Measurements from ENCODE around the gene CCDC57. TPM values are rescaled to one million over a fixed set of nuclear protein-coding genes. Genes with fewer than 3 reads are reported as not detected.
A peak's percentile ranks its signal among the peaks of the same experiment; 100 is the strongest.

CCDC57 gene
- total and polyA plus RNA-seq, 11 donors = 4.3 to 17.6 (median 9.5) TPM

DNA sequence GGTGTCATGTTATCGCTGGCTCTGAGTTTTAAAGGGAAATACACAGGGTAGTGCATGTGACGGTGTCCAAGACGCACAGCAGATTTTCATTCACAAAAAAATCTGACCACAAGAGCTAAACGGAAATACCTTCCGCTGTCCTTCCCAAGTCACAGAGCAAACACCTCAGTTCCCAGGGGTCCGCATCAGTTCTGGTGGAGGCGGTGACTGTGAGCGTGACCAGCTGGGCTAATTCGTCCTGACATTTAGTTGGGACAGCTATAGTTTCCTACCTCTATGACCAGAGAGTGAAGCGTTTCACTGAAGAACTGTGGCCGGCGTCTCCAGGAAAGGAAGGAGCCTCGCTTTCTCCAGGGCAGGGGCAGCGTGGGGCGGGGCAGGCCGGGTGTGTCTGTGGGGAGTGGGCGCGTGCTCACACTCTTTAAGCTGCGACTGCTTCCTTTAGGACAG, 104.1 kb downstream of the CCDC57 start:
- H3K27ac ChIP-seq = no peak overlapping the region

DNA sequence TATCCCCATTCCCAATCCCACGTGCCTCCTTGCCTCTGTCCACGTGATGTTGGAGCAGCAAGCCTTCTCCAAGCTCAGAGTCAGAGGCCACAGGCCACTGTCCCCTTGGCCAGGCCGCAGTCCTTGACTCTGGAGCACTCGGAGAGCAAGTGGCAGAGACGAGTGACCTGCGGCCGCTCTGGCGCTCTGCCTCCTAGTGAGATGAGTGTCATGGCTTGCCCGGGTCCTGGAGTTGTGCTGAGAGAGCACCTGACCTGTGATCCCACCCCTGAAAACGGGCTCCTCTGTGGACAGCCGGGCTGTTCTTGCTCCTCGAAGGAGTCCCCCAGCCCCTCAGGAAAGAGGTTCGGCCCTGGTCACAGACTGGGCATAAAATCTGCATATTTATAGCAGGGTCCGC, 104.6 kb downstream of the CCDC57 start:
- TF ChIP-seq POLR2A (IDR thresholded peaks at IDR 0.05) (no peak), CTCF (IDR thresholded peaks at IDR 0.05) (no peak)
- 73 to 87% (median 84%) methylated on average over 11 to 14 of the region's 14 CpGs for whole genome bisulfite sequencing, 4 donors
- Histone ChIP-seq H3K4me3 (no peak overlapping the region), H3K27ac (no peak overlapping the region), H3K36me3 (peaks cover 0 to 10% (median 0%) of the 10 kb centered on the region in 9 donors), H3K27me3 (no peaks in the 10 kb centered on the region), H3K4me1 (peaks cover 0 to 30% (median 19%) of the 10 kb centered on the region in 12 donors), H3K9me3 (no peaks in the 10 kb centered on the region)
- DNase-seq (no peak), ATAC-seq (no peak)
- intact Hi-C loops (cut with DNase I) = loop anchor here in 1 of 10 donors (10.0 kb wide), 1 partner anchor 73 kb away; the partner anchor contains the start of genes DCXR and RAC3

More for the DNA sequence above, 104.1 kb downstream of the CCDC57 start:
- Histone ChIP-seq H3K36me3 (peaks cover 0 to 15% (median 0%) of the 10 kb centered on the region in 9 donors), H3K27me3 (no peaks in the 10 kb centered on the region), H3K4me3 (no peak overlapping the region), H3K9me3 (no peaks in the 10 kb centered on the region), H3K4me1 (peaks cover 0 to 29% (median 18%) of the 10 kb centered on the region in 12 donors)
- ATAC-seq = no peak
- no peak for TF ChIP-seq POLR2A (IDR thresholded peaks at IDR 0.05)
- TF ChIP-seq CTCF (IDR thresholded peaks at IDR 0.05) = no peak
- WGBS, 4 donors = 77 to 87% (median 83%) methylated on average over 19 of the region's 19 CpGs
- no peak for DNase-seq
- intact Hi-C loops (cut with DNase I) = loop anchor here in 1 of 10 donors (10.0 kb wide), 1 partner anchor 74 kb away; the partner anchor contains the start of genes DCXR and RAC3

DNA sequence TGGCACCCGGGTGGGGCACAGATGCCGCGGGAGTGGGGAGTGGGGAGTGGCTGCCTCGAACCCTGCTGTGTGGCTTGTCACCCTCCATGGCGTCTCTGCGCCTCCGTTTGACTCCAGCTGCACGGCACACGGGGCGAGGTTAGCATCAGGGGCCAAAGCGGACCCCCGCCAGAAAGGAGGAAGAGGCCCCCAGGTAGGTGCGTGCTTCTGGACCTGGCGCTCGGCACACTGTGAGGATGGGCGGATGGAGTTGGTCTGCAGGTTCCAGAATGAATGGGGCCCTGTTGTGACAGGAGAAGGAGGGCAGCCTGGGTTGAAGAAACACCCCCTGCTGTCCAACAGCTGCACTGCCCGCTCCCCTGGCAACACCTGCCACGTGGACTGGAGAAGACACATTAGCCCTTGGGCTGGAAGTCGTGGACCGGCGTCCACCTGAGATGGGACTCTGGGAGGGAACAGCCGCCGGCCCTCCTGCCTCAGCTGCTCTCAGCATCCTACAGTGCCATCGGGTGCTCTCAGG, 105.2 kb downstream of the CCDC57 start:
- no peak for ATAC-seq
- WGBS, 4 donors = 88 to 91% (median 90%) methylated on average over 18 to 24 of the region's 24 CpGs

More for the DNA sequence above, 105.2 kb downstream of the CCDC57 start:
- Histone ChIP-seq H3K4me3 (no peak overlapping the region), H3K4me1 (peaks cover 0 to 30% (median 20%) of the 10 kb centered on the region in 12 donors), H3K27ac (no peak overlapping the region), H3K27me3 (no peaks in the 10 kb centered on the region), H3K36me3 (peaks cover 0 to 5% (median 0%) of the 10 kb centered on the region in 9 donors), H3K9me3 (no peaks in the 10 kb centered on the region)
- peak in 2 of 12 donors; percentile 16 to 24 for TF ChIP-seq CTCF (IDR thresholded peaks at IDR 0.05)
- no peak for TF ChIP-seq POLR2A (IDR thresholded peaks at IDR 0.05)
- DNase-seq = peak in 1 of 5 donors; percentile 16
- intact Hi-C loops (cut with DNase I) = loop anchor here in 1 of 10 donors (10.0 kb wide), 1 partner anchor 73 kb away; the partner anchor contains the start of genes DCXR and RAC3

Measured in heart left ventricle (tissue), 16 donors.